Colonic mucosa (tissue), 4 donors: ENCODE data around the gene OR5K3. TPM values are rescaled to one million over a fixed set of nuclear protein-coding genes. Genes with fewer than 3 reads are reported as not detected.

Experiments used
- DNase-seq: peaks from one replicate; pipeline ENCODE4 v3.0.0-alpha.2; 2020
- H3K27ac ChIP-seq: fragments of 200-600 bp; one replicate; pipeline ENCODE4 v1.8.0; 2021
- H3K27me3 ChIP-seq: fragments of 200-600 bp; one replicate; pipeline ENCODE4 v1.8.0; 2021
- H3K36me3 ChIP-seq: fragments of 200-600 bp; one replicate; pipeline ENCODE4 v1.8.0; 2021
- H3K4me1 ChIP-seq: fragments of 200-600 bp; one replicate; pipeline ENCODE4 v1.8.0; 2021; ENCODE audit warnings: mild to moderate bottlenecking
- H3K4me3 ChIP-seq: fragments of 200-600 bp; one replicate; pipeline ENCODE4 v1.8.0; 2021
- H3K9ac ChIP-seq, 2 donors: one replicate each; pipeline ENCODE4 v1.7.0; 2013; ENCODE audit warnings: control low read depth in 2 of 2, low read depth in 2 of 2, low read length in 2 of 2
- H3K9me3 ChIP-seq: fragments of 200-600 bp; one replicate; pipeline ENCODE4 v1.8.0; 2021
- intact Hi-C: fragments of 100-400 bp; cut with DNase I; formaldehyde crosslinking; loops from one replicate; pipeline ENCODE4 v1.14.1; 2022
- total RNA-seq, 2 donors: library from RNA; stranded (reverse); fragmentation: NEBNext Ultra II Directional in 1 of 2; extraction: Animal tissue kit (Norgen Biotek cat#: 25700) in 1 of 2; gene quantifications; one replicate each; pipeline ENCODE4 v1.2.1, GENCODE V29; 2021
- TF ChIP-seq, protein P1 (sequence below): fragments of 200-600 bp; IDR thresholded peaks from one replicate; pipeline ENCODE4 v1.8.0; 2022; ENCODE audit warnings: antibody characterized with exemption, mild to moderate bottlenecking
- donor health status: healthy.
- donor health status: DM: no; HTN: no; CAD: no.
- donor health status: DM: no; HTN: no; CAD: no.

The OR5K3 gene
- total RNA-seq, 2 donors from 2014 or later: not detected

DNA sequence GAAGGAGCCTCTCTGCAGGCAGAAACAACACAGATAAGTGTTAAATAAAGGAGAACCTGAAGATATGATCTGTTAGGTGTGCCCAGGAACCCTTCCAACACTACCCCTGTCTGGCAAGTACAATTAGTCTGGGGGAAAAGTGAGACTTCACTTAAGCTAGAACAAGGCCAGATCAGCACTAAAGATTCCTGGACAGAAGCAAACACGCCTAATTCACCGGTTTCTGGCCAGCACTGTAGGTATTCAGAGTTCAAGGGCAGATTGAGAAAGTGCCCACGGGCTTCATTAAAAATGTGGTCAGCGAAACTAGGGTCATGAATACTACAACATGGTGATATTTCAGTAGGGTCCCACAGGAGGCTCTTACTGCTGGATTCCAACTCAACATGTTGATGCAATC lies 43.9 kb downstream of the OR5K3 start:
- DNase-seq: no peak
- Histone ChIP-seq H3K27ac (no peak overlapping the region), H3K4me3 (no peak overlapping the region), H3K4me1 (no peaks in the 10 kb centered on the region), H3K9me3 (no peaks in the 10 kb centered on the region), H3K9ac (no peak overlapping the region), H3K36me3 (no peaks in the 10 kb centered on the region), H3K27me3 (no peaks in the 10 kb centered on the region)
- TF ChIP-seq, protein P1, sequence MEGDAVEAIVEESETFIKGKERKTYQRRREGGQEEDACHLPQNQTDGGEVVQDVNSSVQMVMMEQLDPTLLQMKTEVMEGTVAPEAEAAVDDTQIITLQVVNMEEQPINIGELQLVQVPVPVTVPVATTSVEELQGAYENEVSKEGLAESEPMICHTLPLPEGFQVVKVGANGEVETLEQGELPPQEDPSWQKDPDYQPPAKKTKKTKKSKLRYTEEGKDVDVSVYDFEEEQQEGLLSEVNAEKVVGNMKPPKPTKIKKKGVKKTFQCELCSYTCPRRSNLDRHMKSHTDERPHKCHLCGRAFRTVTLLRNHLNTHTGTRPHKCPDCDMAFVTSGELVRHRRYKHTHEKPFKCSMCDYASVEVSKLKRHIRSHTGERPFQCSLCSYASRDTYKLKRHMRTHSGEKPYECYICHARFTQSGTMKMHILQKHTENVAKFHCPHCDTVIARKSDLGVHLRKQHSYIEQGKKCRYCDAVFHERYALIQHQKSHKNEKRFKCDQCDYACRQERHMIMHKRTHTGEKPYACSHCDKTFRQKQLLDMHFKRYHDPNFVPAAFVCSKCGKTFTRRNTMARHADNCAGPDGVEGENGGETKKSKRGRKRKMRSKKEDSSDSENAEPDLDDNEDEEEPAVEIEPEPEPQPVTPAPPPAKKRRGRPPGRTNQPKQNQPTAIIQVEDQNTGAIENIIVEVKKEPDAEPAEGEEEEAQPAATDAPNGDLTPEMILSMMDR: no peak
- intact Hi-C loops: no loop called here

DNA sequence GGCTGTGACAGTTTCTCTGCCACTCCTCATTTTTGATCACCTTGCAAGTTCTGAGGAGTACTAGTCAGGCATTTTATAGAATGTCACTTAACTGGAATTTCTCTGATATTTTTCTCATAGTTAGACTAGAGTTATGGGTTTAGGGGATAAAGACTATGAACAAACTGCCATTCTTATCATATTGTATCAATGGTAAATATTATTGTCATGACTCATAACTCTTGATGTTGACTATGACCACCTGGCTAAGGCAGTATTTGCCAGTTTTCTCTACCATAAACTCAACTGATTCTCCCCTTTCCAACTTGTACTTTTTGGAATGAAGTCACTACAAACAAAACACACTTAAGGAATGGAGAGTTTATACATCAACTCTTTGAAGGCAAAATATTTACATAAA lies 49.8 kb downstream of the OR5K3 start:
- TF ChIP-seq, protein P1: no peak
- Histone ChIP-seq H3K27ac (no peak overlapping the region), H3K4me1 (no peaks in the 10 kb centered on the region), H3K27me3 (no peaks in the 10 kb centered on the region), H3K9ac (no peak overlapping the region), H3K9me3 (no peaks in the 10 kb centered on the region), H3K4me3 (no peak overlapping the region), H3K36me3 (no peaks in the 10 kb centered on the region)
- intact Hi-C loops: no loop called here
- no peak for DNase-seq

Other genes starting within 250 kb of the OR5K3 start
- not detected for gene OR5H14, start 243.2 kb upstream of the OR5K3 start, total RNA-seq
- not detected for gene OR5H15, start 224.0 kb upstream of the OR5K3 start, total RNA-seq
- not detected for gene OR5H6, start 126.4 kb upstream of the OR5K3 start, total RNA-seq
- gene OR5H2, start 108.2 kb upstream of the OR5K3 start, total RNA-seq: not detected
- gene OR5K4, start 36.8 kb upstream of the OR5K3 start, total RNA-seq: not detected
- gene OR5K1, start 72.5 kb downstream of the OR5K3 start, total RNA-seq: not detected
- gene OR5K2, start 107.0 kb downstream of the OR5K3 start, total RNA-seq: not detected
- 10 to 100 TPM; 42.3 to 97.8 TPM for gene CLDND1, start 132.2 kb downstream of the OR5K3 start, total RNA-seq
- 1 to 10 TPM; 2.9 to 5.1 TPM for gene GPR15, start 141.3 kb downstream of the OR5K3 start, total RNA-seq
- 10 to 100 TPM; 23.3 to 31.7 TPM for gene CPOX, start 202.9 kb downstream of the OR5K3 start, total RNA-seq